Stimulated activated CD4-positive, alpha-beta T cell treated with anti-CD3 and anti-CD28 coated beads, Interleukin-12 subunit alpha, Interleukin-12 subunit beta, amount 100 ng/mL, for 24 hours (primary cell): ENCODE results near the gene ZNF771.
"Not testable (repeated sequence)": the region's sequence is repeated elsewhere in the genome, so short reads cannot be mapped to it uniquely, and the experiment has no call there.

Experiments used
- DNase-seq, 2 experiments: peaks; one replicate each; pipeline ENCODE4 v3.0.0-alpha.2; 2020; ENCODE audit warnings: low read depth in 2 of 2

ZNF771 gene

DNA sequence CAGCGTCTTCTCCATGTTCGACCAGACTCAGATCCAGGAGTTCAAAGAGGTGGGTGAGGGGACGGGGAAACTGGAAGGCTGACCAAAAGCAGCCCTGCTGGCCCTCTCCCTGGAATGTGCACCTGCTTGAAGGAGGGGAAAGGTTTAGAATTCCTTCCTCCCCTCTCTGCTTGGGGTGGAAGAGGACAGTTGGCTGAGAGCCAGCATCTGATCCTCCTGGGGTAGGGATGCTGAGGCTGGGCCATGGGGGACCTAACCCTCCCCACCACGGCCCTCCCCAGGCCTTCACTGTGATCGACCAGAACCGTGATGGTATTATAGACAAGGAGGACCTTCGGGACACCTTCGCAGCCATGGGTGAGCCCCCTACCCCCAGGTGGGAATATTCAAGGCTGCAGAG lies 31.5 kb upstream of the ZNF771 start:
- no peak for DNase-seq

DNA sequence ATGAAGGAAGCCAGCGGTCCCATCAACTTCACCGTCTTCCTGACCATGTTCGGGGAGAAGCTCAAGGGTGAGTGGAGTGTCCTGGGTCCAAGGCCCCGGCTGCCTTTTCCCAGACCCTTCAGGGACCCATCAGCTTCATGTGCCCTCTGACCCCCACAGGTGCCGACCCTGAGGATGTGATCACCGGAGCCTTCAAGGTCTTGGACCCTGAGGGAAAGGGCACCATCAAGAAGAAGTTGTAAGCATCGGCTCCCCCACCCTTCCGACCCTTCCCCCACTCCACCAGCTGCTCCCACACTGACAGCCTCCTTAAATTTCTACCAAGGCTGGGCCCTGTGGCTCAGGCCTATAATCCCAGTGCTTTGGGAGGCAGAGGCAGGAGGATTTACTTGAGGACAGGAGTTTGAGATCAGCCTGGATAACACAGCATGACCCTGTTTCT lies 30.9 kb upstream of the ZNF771 start:
- DNase-seq, result no peak

DNA sequence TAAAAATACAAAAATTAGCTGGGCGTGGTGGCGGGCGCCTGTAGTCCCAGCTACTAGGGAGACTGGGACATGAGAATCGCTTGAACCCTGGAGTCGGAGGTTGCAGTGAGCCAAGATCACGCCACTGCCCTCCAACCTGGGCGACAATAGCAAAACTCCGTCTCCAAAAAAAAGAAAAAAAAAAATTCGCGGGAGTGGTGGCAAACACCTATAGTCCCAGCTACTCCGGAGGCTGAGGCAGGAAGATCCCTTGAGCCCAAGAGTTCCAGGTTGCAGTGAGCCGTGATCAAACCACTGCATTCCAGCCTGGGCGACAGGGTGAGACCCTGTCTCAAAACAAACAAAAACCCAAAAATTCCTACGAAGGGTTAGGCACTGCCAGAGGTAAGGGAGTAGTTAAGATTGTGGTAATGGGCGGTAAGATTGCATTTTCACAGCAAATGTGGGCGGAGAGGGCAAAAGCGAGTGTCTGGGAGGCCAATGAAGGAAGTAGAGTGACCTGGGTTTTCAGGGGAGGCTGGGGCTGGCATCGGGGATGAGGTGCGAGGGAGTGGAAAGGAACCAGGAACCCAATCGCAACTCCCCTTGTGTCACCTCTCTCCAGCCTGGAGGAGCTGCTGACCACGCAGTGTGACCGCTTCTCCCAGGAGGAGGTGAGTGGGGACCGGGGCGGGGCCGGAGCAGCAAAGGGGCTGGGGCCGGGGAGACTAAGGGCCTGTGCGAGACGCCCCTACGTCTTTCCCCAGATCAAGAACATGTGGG lies 30.2 kb upstream of the ZNF771 start:
- no peak for DNase-seq

DNA sequence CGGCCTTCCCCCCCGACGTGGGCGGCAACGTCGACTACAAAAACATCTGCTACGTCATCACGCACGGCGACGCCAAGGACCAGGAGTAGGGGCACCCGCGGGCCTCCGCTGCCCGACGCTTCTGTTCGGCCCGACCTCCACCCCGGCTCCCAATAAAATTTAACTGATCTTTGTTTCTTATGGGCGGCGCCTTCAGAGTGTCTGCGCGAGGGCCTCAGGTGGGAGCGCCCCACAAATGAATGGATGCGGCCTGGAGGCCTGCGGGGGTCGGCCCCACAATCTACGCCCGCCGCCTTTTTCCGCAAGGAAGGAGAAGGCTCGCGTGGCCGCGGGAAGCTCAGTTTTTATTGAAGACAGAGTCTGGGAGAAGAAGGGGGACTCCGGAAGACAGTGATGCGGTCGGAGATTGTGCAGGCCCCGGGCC lies 29.6 kb upstream of the ZNF771 start:
- peak; percentile 70 to 82 for DNase-seq

GRCh38 chr16:30378236-30379157 lies 28.9 kb upstream of the ZNF771 start:
- DNase-seq, result peak; percentile 97 to 99

- DNase-seq, result no peak
Measured at GRCh38 chr16:30379158-30379783, 28.1 kb upstream of the ZNF771 start.

GRCh38 chr16:30380072-30380802 lies 27.2 kb upstream of the ZNF771 start:
- DNase-seq, result no peak

GRCh38 chr16:30380803-30381208 lies 26.6 kb upstream of the ZNF771 start:
- DNase-seq, result no peak

DNA sequence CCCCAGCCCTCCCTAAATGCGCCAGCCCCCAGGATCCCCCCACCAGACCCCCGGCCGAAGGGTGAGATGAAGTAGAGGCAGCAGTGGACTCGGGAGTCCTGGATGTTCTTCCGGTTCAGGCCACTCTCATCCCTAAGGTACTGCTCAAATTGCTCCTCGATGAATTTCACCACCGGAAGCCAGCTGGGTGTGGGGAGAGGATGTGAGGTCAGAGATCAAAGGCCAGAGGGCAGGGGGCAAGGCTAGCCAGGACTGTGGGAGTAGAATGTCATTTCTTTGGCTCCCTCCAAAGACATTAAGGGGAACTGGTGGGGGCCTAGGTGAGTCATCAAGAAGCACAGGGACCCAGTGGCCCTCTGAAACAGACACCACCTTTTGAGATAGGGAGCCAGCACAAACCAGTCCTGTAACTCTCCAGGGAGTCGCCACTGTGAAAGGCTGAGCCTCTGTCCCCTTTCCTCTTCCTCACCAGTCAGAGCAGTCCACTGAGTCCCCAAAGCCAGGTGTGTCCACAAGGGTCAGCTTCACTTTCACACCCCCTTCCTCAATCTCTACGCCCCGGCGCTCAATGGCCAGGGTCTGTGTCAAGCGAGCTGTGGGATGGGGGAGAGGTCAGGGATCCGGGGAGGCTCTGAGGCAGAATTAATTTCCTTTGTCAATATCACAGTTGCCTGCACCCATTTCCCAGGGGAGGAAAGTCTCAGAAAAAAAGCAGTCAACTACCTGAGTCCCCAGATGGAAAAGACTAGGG lies 25.9 kb upstream of the ZNF771 start:
- no peak for DNase-seq

DNA sequence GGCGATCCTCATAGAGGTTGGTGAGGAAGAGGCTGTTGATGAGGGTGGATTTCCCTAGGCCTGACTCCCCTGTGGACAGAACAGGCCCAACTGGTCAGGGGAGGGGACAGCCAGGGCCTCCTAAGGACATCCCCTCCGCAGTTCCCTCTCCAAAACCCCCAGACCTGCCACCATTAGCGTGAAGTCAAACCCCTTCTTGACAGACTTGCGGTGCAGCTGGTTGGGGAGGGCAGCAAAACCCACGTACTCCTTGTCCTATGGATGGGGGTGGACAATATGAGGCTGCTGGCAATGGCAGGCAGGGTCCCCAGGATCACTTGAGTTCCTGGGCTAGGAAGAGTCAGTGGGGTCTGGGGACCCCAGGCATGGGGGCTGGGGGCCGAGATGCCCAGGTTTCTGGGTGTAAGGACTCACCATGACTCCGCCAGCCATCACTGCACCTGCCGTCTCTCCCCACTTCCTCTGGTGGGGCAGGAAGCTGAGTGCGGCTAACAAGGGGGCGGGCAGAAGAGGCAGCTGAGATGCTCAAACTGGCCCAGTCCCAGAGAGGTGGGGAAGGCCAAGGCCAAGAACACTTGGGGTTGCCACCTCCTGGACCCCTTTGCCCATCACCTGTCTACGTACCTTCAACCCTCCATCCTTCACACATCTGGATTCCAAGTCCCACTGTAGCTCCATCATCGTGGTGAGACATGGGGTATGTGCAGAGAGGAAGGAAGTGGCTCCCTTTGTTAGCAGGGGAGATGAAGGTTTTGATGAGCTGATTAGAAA lies 25.1 kb upstream of the ZNF771 start, which contains the start of gene SEPTIN1:
SEPTIN1 (minus strand) TSS at position 451 of the 771 bp plus-strand sequence; CDS start at position 432, 19 bp downstream.
- peak; percentile 50 to 75 for DNase-seq

GRCh38 chr16:30383521-30383920 lies 23.9 kb upstream of the ZNF771 start:
- no peak for DNase-seq

- no peak for DNase-seq
Measured at GRCh38 chr16:30394592-30395154, 12.7 kb upstream of the ZNF771 start.

GRCh38 chr16:30395155-30395991 lies 12.0 kb upstream of the ZNF771 start, which contains the start of gene ZNF48:
Gene ZNF48, plus strand, starts transcription at chr16:30395420. Its CDS starts 375 bp downstream, at chr16:30395795.
- DNase-seq, result peak; percentile 31 to 43

DNA sequence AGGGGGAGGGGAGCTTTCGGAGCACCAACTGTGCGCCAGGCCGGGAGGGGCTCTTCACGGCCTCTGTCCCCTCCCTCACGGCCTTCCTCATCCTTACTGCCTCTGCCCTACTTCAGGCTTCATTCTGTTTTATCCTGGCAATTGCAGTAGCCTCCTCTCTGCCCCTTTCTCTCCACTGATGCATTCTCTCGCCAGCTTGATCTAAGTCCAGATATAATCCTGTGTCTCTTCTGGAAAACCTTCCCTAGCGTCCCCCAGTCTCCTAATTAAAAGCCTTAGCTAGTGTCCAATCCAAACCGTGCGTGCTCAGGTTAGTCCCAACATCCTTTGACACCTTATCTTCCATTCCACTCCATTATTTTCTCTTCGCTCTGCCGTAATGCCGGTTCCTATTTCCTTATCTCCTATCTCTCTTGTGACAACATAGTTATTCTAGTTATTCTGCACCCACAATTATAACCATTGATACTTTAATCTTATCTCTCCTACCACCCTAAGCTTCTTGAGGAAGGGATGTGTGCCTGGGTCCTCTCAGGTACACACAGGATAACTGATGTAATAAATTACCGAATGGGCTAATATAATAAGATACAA lies 11.3 kb upstream of the ZNF771 start:
- no peak for DNase-seq

GRCh38 chr16:30396627-30397026 lies 10.8 kb upstream of the ZNF771 start:
- not testable (repeated sequence) for DNase-seq

DNA sequence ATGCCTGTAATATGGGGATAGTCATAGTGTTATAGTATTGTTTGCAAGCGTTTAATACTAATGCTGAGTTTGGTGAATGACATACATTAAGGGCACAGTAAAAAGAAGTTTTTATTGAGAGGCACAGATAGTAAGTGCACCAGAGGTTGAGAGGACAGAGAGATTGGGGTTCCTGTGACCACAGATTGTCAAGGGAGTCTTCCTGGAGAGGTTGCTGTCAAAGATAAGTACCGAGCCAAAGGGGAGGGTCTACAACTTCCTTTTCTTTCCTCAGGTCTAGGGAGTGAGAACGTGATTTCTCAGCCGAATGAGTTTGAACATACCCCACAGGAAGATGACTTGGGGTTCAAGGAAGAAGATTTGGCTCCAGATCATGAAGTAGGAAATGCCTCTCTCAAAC lies 10.3 kb upstream of the ZNF771 start:
- DNase-seq, result no peak

DNA sequence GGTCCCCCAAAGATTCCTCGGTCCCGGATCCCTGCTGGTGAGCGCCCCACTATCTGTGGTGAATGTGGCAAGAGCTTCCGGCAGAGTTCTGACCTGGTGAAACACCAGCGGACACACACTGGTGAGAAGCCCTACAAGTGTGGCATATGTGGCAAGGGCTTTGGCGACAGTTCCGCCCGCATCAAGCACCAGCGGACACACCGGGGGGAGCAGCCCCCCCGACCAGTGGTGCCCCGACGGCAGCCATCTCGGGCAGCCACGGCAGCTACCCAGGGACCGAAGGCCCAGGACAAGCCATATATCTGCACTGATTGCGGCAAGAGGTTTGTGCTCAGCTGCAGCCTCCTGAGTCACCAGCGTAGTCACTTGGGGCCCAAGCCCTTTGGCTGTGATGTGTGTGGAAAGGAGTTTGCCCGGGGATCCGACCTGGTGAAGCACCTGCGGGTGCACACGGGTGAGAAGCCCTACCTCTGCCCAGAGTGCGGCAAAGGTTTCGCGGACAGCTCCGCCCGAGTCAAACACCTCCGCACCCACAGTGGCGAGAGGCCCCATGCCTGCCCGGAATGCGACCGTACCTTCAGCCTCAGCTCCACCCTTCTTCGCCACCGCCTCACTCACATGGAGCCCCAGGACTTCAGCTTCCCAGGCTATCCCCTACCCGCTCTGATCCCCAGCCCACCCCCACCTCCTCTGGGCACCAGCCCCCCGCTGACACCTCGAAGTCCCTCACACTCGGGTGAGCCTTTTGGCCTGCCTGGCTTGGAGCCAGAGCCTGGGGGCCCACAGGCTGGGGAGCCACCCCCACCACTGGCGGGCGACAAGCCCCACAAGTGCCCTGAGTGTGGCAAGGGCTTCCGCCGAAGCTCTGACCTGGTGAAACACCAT lies 9.4 kb upstream of the ZNF771 start:
- DNase-seq, result no peak
